Bone marrow (tissue), 2 donors: Measurements from ENCODE around the gene PTPN12.
"Not testable (repeated sequence)": the region's sequence is repeated elsewhere in the genome, so short reads cannot be mapped to it uniquely, and the experiment has no call there.

ENCODE experiments used
- DNase-seq, 2 donors: peaks; one replicate each; lab custom pipeline; 2025; lab: John Stamatoyannopoulos, UW

Gene PTPN12

DNA sequence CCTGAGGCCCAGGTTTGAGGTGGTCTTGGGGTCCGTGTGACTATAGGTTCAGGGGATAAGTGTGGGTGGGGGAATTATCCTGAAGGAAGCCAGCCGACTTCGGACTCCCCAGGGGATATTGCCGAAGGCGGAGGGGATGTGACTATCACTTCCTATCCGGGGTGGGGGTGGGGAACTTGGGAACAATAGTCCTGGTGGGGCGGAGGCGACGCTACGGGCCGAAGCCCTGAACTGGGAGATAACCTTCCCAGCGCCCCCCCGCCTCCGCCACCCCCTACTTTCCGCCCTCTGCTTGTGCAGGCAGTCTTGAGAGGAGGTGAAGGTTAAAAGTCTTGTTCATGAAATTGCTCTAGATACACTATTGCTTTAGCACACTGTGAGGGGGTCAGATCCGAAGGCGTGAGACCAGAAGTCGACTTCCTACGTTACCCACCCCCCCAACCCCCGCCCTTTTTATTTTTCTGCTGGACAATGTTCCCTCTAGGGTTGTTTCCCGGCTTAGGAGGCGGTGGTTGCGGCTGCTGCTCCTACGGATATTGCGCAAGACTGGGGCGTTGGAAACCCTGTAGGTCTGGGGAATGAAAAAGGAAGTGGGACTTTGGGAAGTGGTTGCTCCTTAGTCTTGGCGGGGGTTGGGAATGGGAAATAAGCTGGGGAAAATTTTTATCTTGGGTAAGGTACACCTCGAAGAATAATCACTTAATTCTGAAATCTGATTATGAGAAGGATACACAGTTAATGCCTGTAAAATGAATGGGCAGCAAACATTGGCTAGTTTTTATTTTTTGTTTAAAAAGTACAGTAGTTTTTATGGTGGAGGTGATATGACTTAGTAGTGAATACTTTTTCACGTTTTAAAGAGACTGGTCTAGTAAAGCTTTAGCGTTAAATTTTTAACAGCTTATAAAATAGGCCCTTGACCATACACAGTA lies 1.5 kb downstream of the PTPN12 start:
- peak in 1 of 2 donors; percentile 49 for DNase-seq

DNA sequence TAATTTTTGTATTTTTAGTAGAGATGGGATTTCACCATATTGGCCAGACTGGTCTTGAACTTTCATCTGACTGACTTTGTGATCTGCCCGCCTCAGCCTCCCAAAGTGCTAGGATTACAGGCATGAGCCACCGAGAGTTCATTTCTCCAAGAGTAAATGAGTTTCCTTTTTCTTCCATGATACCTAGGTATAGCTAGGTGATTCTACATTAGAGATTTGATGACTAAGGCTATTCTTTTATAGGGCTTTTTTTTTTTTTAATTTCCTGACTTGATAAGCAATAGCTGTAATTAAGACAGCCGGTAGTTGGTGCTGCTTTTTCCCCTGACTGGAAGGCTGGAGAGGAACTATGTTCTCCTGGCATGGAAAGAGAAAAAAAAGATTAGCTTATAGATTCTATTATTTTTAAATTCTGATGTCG lies 3.3 kb downstream of the PTPN12 start:
- no peak for DNase-seq

DNA sequence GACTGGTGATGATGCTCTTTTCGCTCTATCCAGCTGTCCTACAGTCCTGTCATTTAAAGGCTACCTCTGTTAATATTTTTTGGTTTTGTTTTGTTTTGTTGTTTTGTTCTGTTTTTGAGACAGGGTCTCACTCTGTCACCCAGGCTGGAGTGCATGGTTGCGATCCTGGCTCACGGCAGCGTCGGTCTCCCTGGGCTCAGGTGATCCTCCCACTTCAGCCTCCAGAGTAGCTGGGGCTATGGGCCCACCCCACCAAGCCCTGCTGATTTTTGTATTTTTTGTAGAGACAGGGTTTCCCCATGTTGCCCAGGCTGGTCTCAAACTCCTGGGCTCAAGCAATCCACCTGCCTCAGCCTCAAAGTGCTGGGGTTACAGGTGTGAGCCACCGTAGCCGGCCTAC lies 3.9 kb downstream of the PTPN12 start:
- not testable (repeated sequence) for DNase-seq

DNA sequence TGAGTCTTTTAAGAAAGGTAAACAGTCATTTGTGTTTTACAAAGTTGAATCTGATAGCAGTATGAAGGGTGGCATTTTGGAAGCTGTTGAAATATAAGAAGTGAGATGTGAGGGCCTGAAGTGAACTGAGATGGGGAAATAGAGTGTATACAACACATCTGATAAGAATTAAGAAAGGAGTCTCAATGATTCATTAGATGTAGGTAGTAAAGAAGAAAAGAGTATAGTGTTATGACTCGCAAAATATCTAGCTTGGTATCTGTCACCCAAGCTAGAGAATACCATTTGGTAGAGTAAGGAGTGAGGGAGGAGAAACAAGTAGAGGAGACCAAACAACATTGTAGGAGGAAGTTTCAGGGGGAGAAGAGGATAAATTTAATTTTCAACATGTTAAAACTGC lies 5.3 kb downstream of the PTPN12 start:
- no peak for DNase-seq

DNA sequence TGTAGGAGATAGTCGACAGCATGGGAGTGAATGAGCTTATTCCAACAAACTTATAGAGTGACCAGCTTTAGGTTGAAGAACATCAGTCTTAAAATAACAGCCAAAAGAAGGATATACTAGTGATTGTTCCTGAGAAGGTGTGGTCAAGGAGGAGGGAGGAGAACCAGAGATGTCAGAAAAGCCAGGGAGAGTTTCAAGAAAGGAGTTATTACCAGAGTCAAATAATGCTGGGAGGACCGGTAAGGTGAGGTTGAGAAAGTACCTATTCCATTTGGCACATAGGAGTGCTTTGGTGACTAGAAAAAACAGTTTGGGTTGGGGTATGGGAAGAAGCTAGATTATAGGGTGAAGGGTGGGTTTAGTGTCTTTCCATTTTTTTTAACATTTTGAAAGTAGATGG lies 5.8 kb downstream of the PTPN12 start:
- DNase-seq, result no peak

DNA sequence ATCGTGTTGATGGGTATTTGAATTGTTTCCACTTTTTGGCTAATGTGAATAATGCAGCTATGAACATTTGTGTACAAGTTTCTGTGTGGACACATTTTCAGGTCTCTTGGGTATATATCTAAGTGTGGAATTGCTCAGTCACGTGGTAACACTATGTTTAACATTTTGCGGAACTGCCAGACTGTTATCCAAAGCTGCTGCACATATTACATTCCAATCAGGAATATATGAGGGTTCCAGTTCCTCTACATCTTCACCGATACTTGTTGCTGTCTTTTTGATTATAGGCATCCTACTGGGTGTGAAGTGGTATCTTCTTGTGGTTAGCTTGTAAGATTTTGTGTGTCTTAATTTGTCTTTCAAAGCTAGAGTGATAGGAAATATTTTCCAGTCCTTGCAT lies 6.8 kb downstream of the PTPN12 start:
- DNase-seq, result no peak

DNA sequence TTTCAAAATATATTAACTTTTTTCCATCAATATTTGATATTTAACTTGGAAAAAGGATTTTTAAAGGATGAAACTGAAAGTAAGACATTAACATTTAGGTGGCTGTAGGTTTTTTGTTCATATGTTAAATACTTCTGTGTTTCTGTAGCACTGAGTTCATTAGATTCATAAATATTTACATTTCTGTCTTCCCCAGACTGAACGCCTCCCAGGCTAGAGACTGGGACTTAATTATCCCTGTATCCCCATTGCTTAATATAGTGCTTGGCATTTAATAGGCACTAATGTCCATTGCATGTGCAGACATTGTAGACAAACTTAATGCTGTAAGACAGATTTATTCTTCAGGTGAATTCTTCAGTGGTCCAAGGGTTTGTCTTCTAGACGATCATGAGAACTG lies 7.4 kb downstream of the PTPN12 start:
- no peak for DNase-seq

DNA sequence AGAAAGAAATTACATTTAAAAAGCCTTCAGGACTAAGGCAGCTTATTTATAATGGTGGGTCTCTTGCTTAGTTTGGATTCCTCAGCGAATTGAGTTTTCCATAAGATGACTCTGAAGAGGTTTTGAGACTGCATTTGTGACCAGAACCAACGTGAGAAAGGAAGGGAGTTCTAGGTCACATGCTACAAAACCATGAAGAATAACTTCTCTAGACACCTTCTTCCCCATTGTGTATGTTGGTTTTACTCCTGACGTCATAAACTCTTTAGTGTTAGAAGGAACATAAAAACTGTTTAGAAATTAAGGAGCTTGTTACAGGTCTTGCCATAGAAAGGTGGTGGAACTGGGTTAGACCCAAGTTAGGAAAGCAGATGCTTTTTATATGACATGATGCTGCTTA lies 11.1 kb downstream of the PTPN12 start:
- no peak for DNase-seq

DNA sequence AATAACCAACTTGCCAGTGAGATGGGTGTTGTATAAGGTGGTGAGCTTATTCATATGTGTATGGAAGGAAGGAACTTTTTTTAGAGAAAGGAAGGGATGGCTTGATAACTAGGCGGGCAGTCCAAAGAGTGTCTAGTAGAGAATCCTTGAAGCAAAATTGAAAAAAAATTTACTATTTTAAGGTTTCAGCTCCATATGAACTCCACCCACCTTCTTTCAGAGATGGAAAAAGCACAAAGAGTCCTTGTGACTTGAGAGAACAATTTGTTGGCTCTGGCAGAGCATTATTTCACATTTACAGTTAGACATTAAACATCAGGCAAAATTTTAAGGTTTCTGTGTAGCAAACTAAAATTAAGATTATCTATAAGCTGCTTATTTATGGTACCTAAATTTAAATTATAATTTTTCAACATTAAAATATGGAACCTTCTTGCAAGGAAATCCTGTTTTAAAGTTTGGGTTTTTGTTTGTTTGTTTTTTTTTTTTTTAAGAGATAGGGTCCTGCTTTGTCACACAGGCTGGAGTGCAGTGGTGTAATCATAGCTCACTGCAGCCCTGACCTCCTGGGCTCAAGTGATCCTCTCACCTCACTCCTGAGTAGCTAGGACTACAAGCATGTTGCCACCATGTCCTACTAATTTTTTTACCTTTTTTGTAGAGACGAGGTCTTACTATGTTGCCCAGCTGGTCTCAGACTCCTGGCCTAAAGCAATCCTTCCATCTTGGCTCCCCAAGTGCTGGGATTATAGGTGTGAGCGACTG lies 12.2 kb downstream of the PTPN12 start:
- DNase-seq, result no peak

DNA sequence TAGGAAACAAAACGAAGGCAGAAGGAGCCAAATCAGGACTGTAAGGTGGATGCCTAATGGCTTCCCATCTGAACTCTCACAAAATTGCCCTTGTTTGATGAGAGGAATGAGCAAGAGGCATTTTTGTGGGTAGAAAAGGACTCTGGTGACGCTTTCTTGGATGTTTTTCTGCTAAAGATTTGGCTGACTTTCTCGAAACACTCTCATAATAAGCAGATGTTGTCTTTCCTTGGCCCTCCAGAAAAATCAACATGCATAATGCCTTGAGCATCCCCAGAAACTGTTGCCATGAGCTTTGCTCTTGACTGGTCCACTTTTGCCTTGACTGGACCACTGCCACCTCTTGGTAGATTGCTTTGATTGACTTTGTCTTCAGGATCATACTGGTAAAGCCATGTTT lies 13.5 kb downstream of the PTPN12 start:
- DNase-seq, result no peak

DNA sequence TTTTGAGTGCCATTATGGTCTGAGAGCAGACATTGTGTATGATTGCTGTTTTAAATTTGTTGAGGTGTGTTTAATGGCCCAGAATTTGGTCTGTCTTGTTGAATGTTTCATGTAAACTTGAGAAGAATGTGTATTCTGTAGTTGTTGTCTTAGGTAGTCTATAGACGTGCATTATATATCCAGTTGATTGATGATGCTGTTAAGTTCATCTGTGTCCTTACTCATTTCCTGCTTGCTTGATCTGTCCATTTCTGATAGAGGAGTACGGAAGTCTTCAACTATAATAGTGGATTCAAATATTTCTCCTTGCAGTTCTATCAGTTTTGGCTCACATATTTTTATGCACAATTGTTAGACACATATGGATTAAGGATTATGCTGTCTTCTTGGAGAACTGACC lies 16.0 kb downstream of the PTPN12 start:
- no peak for DNase-seq

DNA sequence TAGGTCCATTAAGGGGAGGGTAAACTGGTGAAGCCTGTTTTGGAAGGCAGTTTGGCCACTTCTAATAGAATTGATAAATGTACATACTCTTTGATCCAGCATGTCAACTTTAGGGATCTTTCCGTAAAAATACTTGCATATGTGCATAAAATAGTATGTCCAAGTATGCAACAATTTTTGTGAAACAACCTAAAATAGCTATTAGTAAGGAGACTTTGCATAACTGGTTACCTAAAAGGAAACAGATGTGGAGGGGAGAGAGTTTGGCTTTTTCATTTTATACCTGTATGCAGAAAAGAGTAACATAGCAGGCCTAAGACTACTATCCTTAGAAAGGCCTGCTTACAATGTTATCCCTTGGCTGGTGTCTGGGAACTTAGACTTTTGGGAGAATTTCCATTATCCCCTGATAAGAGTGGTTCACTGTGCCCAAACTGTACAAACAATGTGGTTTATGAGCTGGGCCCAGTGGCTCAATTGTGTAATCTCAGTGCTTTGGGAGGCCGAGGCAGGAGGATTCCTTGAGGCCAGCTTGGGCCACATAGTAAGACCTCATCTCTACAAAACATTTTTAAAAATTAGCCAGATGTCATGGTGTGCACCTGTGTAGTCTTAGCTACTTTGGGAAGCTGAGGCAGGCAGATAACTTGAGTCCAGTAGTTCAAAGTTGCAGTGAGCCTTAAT lies 21.3 kb downstream of the PTPN12 start:
- DNase-seq, result no peak

DNA sequence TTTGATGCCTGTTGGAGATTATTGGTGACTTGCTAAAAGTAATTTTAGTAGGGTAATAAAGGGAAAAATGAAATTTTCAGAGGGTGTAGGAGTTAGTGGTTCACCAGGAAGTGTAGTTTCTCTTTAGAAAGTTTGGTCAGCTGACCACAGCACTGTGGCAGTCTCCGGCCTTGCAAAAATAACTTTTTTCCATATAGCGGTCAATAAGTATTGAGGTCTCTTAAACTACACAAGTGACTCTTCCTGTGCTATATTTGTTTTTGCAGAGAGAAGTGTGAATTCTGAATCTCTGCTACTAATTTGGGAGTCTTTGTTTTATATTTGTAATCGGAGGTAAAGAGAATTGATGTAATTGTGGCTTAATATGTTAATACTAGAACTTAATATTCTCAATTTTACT lies 24.3 kb downstream of the PTPN12 start:
- no peak for DNase-seq

DNA sequence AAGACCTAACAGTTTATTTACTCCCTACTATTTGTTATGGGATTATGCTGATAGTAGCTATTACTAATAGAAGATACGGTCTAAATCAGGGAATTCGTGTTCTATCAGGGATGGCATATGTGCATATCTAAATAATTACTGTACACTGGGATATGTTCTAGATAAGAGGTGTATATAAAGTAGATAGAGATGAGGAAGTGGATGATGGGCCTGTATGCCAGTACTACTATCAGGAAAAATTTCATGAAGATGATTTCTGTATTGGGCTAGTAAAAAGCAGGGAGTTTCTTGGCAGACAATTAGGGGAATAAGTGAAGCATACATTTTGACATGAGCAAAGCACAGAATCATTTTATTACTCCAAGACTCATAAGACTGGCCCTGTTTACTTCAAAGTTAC lies 26.2 kb downstream of the PTPN12 start:
- no peak for DNase-seq

DNA sequence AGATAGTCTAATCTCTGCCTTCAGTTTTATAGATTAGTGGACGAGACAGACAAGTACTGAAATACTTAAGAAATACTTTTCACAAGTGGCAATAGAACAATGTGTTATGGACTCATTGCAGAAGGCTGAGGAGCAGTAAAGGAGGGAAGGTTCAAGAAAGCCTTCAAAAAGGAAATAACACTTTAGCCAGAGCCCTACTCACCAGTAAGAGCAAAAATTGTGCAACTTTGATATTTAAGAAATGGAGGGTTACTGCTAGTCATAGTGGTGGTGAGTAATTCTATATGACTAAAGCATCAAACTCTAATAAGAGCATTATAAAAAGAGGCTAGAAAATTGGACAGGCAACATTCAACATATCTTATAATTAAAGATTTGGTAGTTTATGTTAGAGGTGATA lies 28.8 kb downstream of the PTPN12 start:
- DNase-seq, result no peak

DNA sequence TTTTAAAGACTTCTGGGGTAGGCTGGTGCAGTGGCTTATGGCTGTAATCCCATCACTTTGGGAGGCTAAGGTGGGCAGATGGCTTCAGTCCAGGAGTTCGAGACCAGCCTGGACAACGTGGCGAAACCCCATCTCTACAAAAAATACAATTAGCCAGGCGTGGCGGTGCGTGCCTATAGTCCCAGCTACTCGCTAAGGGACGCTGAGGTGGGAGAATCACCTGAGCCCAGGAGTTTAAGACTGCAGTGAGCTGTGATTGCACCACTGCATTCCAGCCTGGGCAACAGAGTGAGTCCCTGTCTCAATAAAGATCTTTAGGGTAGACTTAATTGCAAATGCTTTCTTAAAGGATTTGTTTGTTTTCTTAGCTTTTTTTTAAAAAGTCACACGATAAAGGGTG lies 29.3 kb downstream of the PTPN12 start:
- DNase-seq, result no peak

DNA sequence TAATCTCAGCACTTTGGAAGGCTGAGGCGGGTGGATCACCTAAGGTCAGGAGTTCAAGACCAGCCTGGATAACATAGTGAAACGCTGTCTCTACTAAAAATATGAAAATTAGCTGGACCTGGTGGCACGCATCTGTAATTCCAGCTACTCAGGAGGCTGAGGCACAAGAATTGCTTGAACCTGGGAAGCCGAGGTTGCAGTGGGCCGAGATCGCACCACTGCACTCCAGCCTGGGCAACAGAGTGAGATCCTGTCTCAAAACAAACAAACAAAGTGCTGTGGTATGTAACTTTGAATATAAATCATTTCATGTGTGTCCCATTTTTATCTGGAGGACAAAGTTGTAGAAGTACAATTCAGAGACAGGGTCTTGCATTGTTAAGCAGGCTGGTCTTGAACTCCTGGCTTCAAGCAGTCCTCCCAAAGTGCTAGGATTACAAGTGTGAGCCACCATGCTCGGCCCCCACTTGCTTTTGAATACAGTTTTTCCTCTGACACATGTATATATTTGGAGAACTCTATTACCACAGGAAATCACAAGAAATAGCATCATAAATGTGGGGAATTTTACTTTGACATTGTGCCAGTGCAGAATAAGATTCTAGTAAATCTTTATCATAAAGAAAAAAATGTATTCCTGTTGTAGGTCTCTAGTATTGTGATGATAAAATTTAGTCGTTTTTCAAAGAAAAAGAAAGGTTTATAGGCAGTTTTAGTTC lies 32.6 kb downstream of the PTPN12 start:
- no peak for DNase-seq

DNA sequence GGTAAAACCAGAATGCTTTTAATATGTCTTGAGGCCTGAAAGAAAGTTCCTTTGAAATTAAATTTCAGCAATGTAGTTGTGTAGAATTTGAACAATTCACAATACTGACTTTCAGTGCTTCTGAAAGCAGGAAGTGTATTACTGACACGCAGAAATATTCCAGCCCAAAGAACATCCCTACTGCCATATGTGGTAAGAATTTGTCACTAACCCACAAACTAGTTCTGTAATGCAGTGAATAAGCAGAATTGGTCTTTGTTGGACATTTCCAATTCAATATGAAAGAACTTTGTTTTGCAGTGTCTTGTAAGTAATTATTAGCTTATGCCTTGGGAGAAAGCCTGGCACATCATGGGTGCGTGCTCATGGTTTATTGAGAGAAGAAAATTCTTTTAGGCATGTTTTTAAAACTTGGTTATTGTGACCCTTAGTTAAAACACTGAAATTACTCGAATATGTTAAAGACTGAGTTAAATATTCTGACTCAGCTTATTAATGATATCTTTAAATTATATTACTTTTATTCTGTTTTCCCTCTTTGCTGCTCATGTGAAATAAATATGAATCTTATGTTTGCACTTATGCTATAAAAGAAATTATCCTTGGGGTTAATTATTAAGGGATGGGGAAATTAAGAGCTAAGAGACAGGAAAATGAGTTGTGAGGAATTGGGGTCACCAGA lies 33.4 kb downstream of the PTPN12 start:
- peak in 1 of 2 donors; percentile 37 for DNase-seq

DNA sequence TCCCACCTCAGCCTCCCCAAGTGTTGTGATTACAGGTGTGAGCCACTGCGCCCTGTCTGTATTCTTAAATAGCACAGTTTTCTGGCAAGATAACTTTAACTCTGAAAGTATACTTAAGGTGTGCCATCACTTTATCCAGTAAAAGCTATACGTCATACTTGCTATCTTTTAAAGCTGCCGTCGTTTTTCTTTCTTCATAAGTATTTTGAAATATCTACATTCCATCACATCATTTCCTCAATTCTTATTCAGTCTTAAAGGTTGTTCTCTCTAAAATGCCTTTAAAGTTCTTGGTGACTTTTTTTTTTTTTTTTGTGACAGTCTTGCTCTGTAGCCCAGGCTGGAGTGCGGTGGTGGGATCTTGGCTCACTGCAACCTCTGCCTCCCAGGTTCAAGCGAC lies 34.7 kb downstream of the PTPN12 start:
- DNase-seq, result no peak

DNA sequence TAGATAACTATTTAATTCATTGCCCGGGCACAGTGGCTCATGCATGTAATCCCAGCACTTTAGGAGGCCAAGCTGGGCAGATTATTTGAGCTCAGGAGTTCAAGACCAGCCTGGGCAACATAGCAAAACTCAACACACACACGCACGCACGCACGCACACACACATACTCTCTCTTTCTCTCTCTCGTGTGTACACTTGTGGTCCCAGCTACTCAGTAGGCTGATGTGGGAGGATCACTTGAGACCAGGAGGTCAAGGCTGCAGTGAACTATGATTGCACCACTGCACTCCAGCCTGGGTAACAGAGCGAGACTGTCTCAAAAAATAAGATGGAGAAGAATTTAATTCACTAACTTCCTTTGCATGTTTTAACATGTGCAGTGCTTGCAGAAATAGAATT lies 38.1 kb downstream of the PTPN12 start:
- DNase-seq, result no peak

DNA sequence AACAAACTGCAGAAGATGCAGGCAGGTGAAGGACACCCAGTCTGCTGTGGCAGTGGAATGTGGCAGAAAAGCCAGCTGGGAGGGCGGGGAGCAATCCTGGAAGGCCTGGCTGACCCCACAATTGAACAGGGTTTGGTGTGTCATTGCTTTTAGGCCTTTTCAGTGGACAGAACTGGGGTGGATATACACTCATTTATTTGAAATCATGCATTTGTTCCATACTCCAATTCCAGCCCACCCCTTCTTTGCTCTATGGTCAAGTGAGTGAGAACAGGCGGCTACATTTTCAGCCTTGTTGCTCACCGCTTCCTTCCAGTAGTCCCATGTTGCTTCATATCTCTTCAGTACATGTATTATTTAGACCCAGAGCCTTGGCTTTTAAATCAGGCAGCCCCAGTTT lies 39.8 kb downstream of the PTPN12 start:
- no peak for DNase-seq
